Spinal cord (tissue), 10 donors: ENCODE results near the gene SSNA1. TPM values are rescaled to one million over a fixed set of nuclear protein-coding genes. Genes with fewer than 3 reads are reported as not detected.

Experiments
- DNase-seq, 6 donors: peaks; one replicate each; pipeline versions ENCODE4 v3.0.0 to v3.0.0-alpha.2; 2013 to 2015; ENCODE audit warnings: low spot score in 6 of 6, low read depth in 4 of 6
- H3K27ac ChIP-seq: one replicate; pipeline ENCODE4 v1.5.1; 2013; ENCODE audit warnings: low read depth, low read length, control low read depth
- H3K27me3 ChIP-seq: one replicate; pipeline ENCODE4 v1.6.1; 2013; ENCODE audit warnings: low read length; ENCODE audit not compliant: control insufficient read depth, insufficient read depth
- H3K36me3 ChIP-seq: one replicate; pipeline ENCODE4 v1.6.1; 2013; ENCODE audit warnings: low read length; ENCODE audit not compliant: control insufficient read depth, insufficient read depth
- H3K4me1 ChIP-seq: one replicate; pipeline ENCODE4 v1.6.1; 2013; ENCODE audit warnings: low read length; ENCODE audit not compliant: control insufficient read depth, insufficient read depth
- H3K4me3 ChIP-seq: one replicate; pipeline ENCODE4 v1.5.1; 2013; ENCODE audit warnings: low read depth, low read length, control low read depth
- H3K9me3 ChIP-seq: one replicate; pipeline ENCODE4 v1.6.1; 2013; ENCODE audit warnings: low read length; ENCODE audit not compliant: control insufficient read depth, insufficient read depth
- WGBS: methylation state at CpG from one replicate; pipeline ENCODE4 v1.1.5; 2013; ENCODE audit warnings: missing lambda C conversion rate; ENCODE audit not compliant: insufficient coverage; 5-methylcytosine and 5-hydroxymethylcytosine counted together
- polyA plus RNA-seq, 2 donors: library from polyadenylated mRNA; unstranded; fragments of 120-200 nt; gene quantifications; one replicate each; pipeline ENCODE4 v1.2.1, GENCODE V29; 2013; ENCODE audit not compliant: insufficient read length in 2 of 2
- total RNA-seq, 2 donors: library from RNA; depleted of rRNA in 1 of 2; stranded (reverse); fragments of 120-200 nt in 1 of 2; fragments of >200 nt in 1 of 2; gene quantifications; one replicate each; pipeline versions ENCODE4 v1.2.3 to v1.2.4, GENCODE V29; 2013 to 2014
- donor health status: healthy.

Gene SSNA1
- total and polyA plus RNA-seq, 4 donors, result 28.1 to 66.9 (median 58.8) TPM

GRCh38 chr9:137175345-137175961 lies 13.0 kb upstream of the SSNA1 start:
- no peak for DNase-seq
- Histone ChIP-seq H3K4me3 (no peak overlapping the region), H3K9me3 (no peaks in the 10 kb centered on the region), H3K27me3 (peaks cover 3% of the 10 kb centered on the region), H3K36me3 (peaks cover 64% of the 10 kb centered on the region), H3K4me1 (peaks cover 7% of the 10 kb centered on the region), H3K27ac (no peak overlapping the region)
- WGBS, result 39% methylated on average over 30 of the region's 33 CpGs

- Histone ChIP-seq H3K4me3 (no peak overlapping the region), H3K36me3 (peaks cover 75% of the 10 kb centered on the region), H3K27me3 (no peaks in the 10 kb centered on the region), H3K4me1 (peaks cover 4% of the 10 kb centered on the region), H3K27ac (no peak overlapping the region), H3K9me3 (no peaks in the 10 kb centered on the region)
- DNase-seq, result no peak
- 55% methylated on average over 17 of the region's 17 CpGs for WGBS
Measured at GRCh38 chr9:137176302-137177182, 11.9 kb upstream of the SSNA1 start.

- WGBS, result 93% methylated on average over 23 of the region's 23 CpGs
- H3K27ac ChIP-seq, result no peak overlapping the region
Measured at GRCh38 chr9:137178201-137178938, 10.1 kb upstream of the SSNA1 start.

GRCh38 chr9:137178939-137179630 lies 9.4 kb upstream of the SSNA1 start:
- DNase-seq, result no peak
- Histone ChIP-seq H3K4me1 (peaks cover 4% of the 10 kb centered on the region), H3K4me3 (no peak overlapping the region), H3K36me3 (peaks cover 95% of the 10 kb centered on the region), H3K27me3 (no peaks in the 10 kb centered on the region), H3K9me3 (no peaks in the 10 kb centered on the region), H3K27ac (no peak overlapping the region)
- 90% methylated on average over 13 of the region's 19 CpGs for WGBS

More at GRCh38 chr9:137178201-137178938, 10.1 kb upstream of the SSNA1 start:
- Histone ChIP-seq H3K36me3 (peaks cover 89% of the 10 kb centered on the region), H3K9me3 (no peaks in the 10 kb centered on the region), H3K27me3 (no peaks in the 10 kb centered on the region), H3K4me3 (no peak overlapping the region), H3K4me1 (peaks cover 4% of the 10 kb centered on the region)
- no peak for DNase-seq

- Histone ChIP-seq H3K27ac (no peak overlapping the region), H3K36me3 (peaks cover 96% of the 10 kb centered on the region), H3K9me3 (no peaks in the 10 kb centered on the region), H3K4me1 (peaks cover 4% of the 10 kb centered on the region), H3K27me3 (no peaks in the 10 kb centered on the region), H3K4me3 (no peak overlapping the region)
- WGBS, result 93% methylated on average over 16 of the region's 17 CpGs
- DNase-seq, result no peak
Measured at GRCh38 chr9:137179761-137180160, 8.7 kb upstream of the SSNA1 start.

- H3K27me3 ChIP-seq, result no peaks in the 10 kb centered on the region
- WGBS, result 96% methylated on average over 20 of the region's 20 CpGs
Measured at GRCh38 chr9:137180491-137180890, 8.0 kb upstream of the SSNA1 start.

GRCh38 chr9:137181680-137182079 lies 6.8 kb upstream of the SSNA1 start:
- WGBS, result 95% methylated on average over 22 of the region's 22 CpGs
- no peak overlapping the region for H3K4me3 ChIP-seq
- no peaks in the 10 kb centered on the region for H3K27me3 ChIP-seq
- peaks cover 12% of the 10 kb centered on the region for H3K4me1 ChIP-seq
- no peak for DNase-seq
- H3K27ac ChIP-seq, result no peak overlapping the region
- H3K9me3 ChIP-seq, result no peaks in the 10 kb centered on the region
- H3K36me3 ChIP-seq, result peaks cover 100% of the 10 kb centered on the region

More at GRCh38 chr9:137180491-137180890, 8.0 kb upstream of the SSNA1 start:
- Histone ChIP-seq H3K4me1 (no peaks in the 10 kb centered on the region), H3K4me3 (no peak overlapping the region), H3K27ac (no peak overlapping the region), H3K9me3 (no peaks in the 10 kb centered on the region), H3K36me3 (peaks cover 97% of the 10 kb centered on the region)
- DNase-seq, result no peak

- H3K9me3 ChIP-seq, result no peaks in the 10 kb centered on the region
- no peak overlapping the region for H3K27ac ChIP-seq
- no peak for DNase-seq
- 92% methylated on average over 17 of the region's 17 CpGs for WGBS
- H3K4me1 ChIP-seq, result peaks cover 23% of the 10 kb centered on the region
- no peaks in the 10 kb centered on the region for H3K27me3 ChIP-seq
- peaks cover 99% of the 10 kb centered on the region for H3K36me3 ChIP-seq
- no peak overlapping the region for H3K4me3 ChIP-seq
Measured at GRCh38 chr9:137182836-137183235, 5.6 kb upstream of the SSNA1 start.

GRCh38 chr9:137183980-137184595 lies 4.4 kb upstream of the SSNA1 start:
- DNase-seq, result no peak
- 95% methylated on average over 27 of the region's 27 CpGs for WGBS
- peaks cover 30% of the 10 kb centered on the region for H3K4me1 ChIP-seq
- peaks cover 92% of the 10 kb centered on the region for H3K36me3 ChIP-seq
- no peak overlapping the region for H3K27ac ChIP-seq
- no peaks in the 10 kb centered on the region for H3K27me3 ChIP-seq
- no peaks in the 10 kb centered on the region for H3K9me3 ChIP-seq
- no peak overlapping the region for H3K4me3 ChIP-seq
